AG04449 (cell line): ENCODE measurements around the gene EIF2AK3.
A peak's percentile ranks its signal among the peaks of the same experiment; 100 is the strongest.

ENCODE experiments used
- CTCF ChIA-PET: fragments of 350-600 bp; formaldehyde crosslinking; extraction: SDS; loops from one replicate; lab custom pipeline; 2021; ENCODE audit warnings: antibody characterized with exemption; lab: Yijun Ruan, JAX
- POLR2A ChIA-PET: fragments of 400-600, 350-600 bp; formaldehyde crosslinking; extraction: SDS; loops from one replicate; lab custom pipeline; 2020; ENCODE audit warnings: antibody characterized with exemption, inconsistent platforms; lab: Yijun Ruan, JAX
- DNase-seq: peaks from one replicate; pipeline ENCODE4 v3.0.0-alpha.2; 2010; ENCODE audit warnings: low read depth, low spot score
- H3K4me3 ChIP-seq: 2 replicates; pipeline ENCODE4 v1.5.1; 2011; ENCODE audit warnings: low read depth, mild to moderate bottlenecking, control low read depth, low read length
- CTCF ChIP-seq: IDR thresholded peaks from one replicate; pipeline ENCODE4 v1.5.1; 2011; ENCODE audit warnings: mild to moderate bottlenecking, moderate library complexity, low read length, control low read depth, inconsistent platforms; ENCODE audit not compliant: insufficient read depth; ENCODE audit errors: missing control alignments

Gene EIF2AK3

GRCh38 chr2:88582030-88582429 lies 45.2 kb downstream of the EIF2AK3 start:
- ChIA-PET CTCF (interaction anchor here (1.3 to 26.7 kb wide), 3 partner anchors 8 to 337 kb away, joined by 3 to 692 read pairs (median 14); no protein-coding TSS in a partner anchor), POLR2A (no interaction called here)
- no peak for DNase-seq
- H3K4me3 ChIP-seq = no peak overlapping the region
- TF ChIP-seq CTCF = no peak

GRCh38 chr2:88580088-88580487 lies 47.2 kb downstream of the EIF2AK3 start:
- TF ChIP-seq CTCF = no peak
- H3K4me3 ChIP-seq = no peak overlapping the region
- ChIA-PET CTCF (interaction anchor here (1.0 to 26.7 kb wide), 4 partner anchors 10 to 112 kb away, joined by 3 to 692 read pairs (median 8); no protein-coding TSS in a partner anchor), POLR2A (no interaction called here)
- no peak for DNase-seq

GRCh38 chr2:88575630-88576029 lies 51.6 kb downstream of the EIF2AK3 start:
- TF ChIP-seq CTCF = no peak
- ChIA-PET POLR2A (no interaction called here), CTCF (interaction anchor here (2.3 to 26.7 kb wide), 2 partner anchors 15 to 90 kb away, joined by 13 to 692 read pairs; no protein-coding TSS in a partner anchor)
- DNase-seq = no peak
- H3K4me3 ChIP-seq = no peak overlapping the region

- CTCF ChIA-PET = interaction anchor here (1.4 to 26.7 kb wide), 3 partner anchors 16 to 91 kb away, joined by 3 to 692 read pairs (median 13); no protein-coding TSS in a partner anchor
- POLR2A ChIA-PET = no interaction called here
- no peak for TF ChIP-seq CTCF
- no peak overlapping the region for H3K4me3 ChIP-seq
- DNase-seq = peak; percentile 17
Measured at GRCh38 chr2:88575051-88575450, 52.2 kb downstream of the EIF2AK3 start.

- CTCF ChIA-PET = interaction anchor here (1.4 to 26.7 kb wide), 3 partner anchors 16 to 92 kb away, joined by 3 to 692 read pairs (median 13); no protein-coding TSS in a partner anchor
- no peak overlapping the region for H3K4me3 ChIP-seq
- TF ChIP-seq CTCF = no peak
- DNase-seq = no peak
- POLR2A ChIA-PET = no interaction called here
Measured at GRCh38 chr2:88574445-88574844, 52.8 kb downstream of the EIF2AK3 start.

- no peak for TF ChIP-seq CTCF
- POLR2A ChIA-PET = no interaction called here
- no peak for DNase-seq
- H3K4me3 ChIP-seq = no peak overlapping the region
- CTCF ChIA-PET = interaction anchor here (1.0 to 1.9 kb wide), 4 partner anchors 10 to 103 kb away, joined by 3 to 6 read pairs (median 4); no protein-coding TSS in a partner anchor
Measured at GRCh38 chr2:88568179-88568578, 59.1 kb downstream of the EIF2AK3 start.
